ENCODE results near the gene CNTNAP2. TPM values are rescaled to one million over a fixed set of nuclear protein-coding genes. Genes with fewer than 3 reads are reported as not detected.

CNTNAP2 gene
- total RNA-seq, 4 donors from 2014 or later = 0.25 to 0.89 (median 0.30) TPM; not detected in 1

DNA sequence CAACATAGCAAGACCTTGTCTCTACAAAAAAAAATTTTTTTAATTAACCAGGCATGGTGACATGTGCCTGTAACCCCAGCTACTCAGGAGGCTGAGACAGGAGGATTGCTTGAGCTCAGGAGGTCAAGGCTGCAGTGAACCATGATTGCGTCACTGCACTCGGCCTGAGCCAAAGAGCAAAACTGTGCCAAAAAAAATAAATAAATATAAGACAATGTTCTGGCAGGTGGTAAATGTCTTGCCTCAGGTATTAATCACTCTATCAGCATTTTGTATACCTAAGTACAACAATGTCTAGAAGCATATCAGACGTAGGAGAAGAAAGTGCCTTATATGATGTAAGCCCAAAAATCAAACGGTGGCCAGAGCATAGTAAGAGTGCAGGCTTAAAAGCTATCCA, 2046.2 kb downstream of the CNTNAP2 start:
- WGBS = 51% methylated on average over 4 of the region's 4 CpGs
- no peaks in the 10 kb centered on the region for H3K9me3 ChIP-seq
- H3K27ac ChIP-seq = no peak overlapping the region
- no peak for DNase-seq (ENCODE audit: low spot score in 2 of 2)
- H3K4me1 ChIP-seq = no peaks in the 10 kb centered on the region
- peaks cover 3% of the 10 kb centered on the region for H3K27me3 ChIP-seq
- H3K36me3 ChIP-seq = no peaks in the 10 kb centered on the region
- no peak overlapping the region for H3K4me3 ChIP-seq
- no peak for TF ChIP-seq CTCF (IDR thresholded peaks at IDR 0.05)
- TF ChIP-seq POLR2A (IDR thresholded peaks at IDR 0.05) = no peak
- no peak for TF ChIP-seq EP300 (IDR thresholded peaks at IDR 0.05)
- TF ChIP-seq POLR2AphosphoS5 (IDR thresholded peaks at IDR 0.05) = no peak

DNA sequence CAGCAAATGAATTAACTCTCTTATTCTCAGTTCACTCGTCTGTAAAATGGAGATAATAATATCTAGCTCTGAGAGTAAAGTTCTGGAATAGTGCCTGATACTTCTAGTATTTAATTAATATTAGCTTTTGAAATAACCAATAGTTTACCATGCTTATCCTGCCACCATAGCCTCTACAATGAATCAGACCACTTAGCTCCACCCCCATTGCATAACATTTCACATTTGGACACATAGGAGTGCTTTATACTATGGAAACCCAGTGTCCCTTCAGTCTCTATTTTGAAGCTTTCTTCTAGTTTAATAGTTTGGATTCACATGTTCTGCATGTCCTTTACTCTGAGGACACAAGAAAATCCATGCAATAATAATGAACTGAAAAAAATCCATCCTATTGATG, 2046.6 kb downstream of the CNTNAP2 start:
- Histone ChIP-seq H3K4me1 (no peaks in the 10 kb centered on the region), H3K27me3 (peaks cover 3% of the 10 kb centered on the region), H3K4me3 (no peak overlapping the region), H3K27ac (no peak overlapping the region), H3K36me3 (no peaks in the 10 kb centered on the region), H3K9me3 (no peaks in the 10 kb centered on the region)
- TF ChIP-seq POLR2A (IDR thresholded peaks at IDR 0.05) = no peak
- no peak for TF ChIP-seq EP300 (IDR thresholded peaks at IDR 0.05)
- no peak for TF ChIP-seq CTCF (IDR thresholded peaks at IDR 0.05)
- TF ChIP-seq POLR2AphosphoS5 (IDR thresholded peaks at IDR 0.05) = no peak
- no peak for DNase-seq (ENCODE audit: low spot score in 2 of 2)
- WGBS = 53% methylated on average over 1 of the region's 1 CpG

- no peak for DNase-seq (ENCODE audit: low spot score in 2 of 2)
- no peaks in the 10 kb centered on the region for H3K4me1 ChIP-seq
- no peak for TF ChIP-seq POLR2A (IDR thresholded peaks at IDR 0.05)
- no peak for TF ChIP-seq EP300 (IDR thresholded peaks at IDR 0.05)
- H3K4me3 ChIP-seq = no peak overlapping the region
- H3K36me3 ChIP-seq = no peaks in the 10 kb centered on the region
- H3K9me3 ChIP-seq = no peaks in the 10 kb centered on the region
- WGBS = 82% methylated on average over 1 of the region's 1 CpG
- H3K27ac ChIP-seq = no peak overlapping the region
- no peaks in the 10 kb centered on the region for H3K27me3 ChIP-seq
Observed at GRCh38 chr7:148172920-148173319, 2056.3 kb downstream of the CNTNAP2 start.

DNA sequence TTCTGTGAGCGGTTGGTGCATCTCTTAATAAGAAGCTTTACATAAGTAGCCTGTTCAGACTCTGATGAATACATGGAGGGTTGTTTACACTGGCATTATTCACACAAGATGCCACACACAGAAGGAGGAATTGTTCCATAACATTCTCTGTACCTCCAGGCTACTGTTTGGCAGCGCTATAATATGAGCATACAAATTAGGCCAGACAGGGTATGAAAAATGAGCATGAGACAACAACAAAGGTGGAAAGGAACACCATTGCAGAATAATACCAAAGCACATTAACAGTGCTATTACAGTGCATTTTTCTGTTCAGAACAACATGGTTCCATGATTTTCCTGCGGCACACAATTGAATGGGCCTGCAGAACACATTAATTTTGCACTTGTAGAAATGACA, 2056.8 kb downstream of the CNTNAP2 start:
- Histone ChIP-seq H3K27me3 (no peaks in the 10 kb centered on the region), H3K36me3 (no peaks in the 10 kb centered on the region), H3K4me3 (no peak overlapping the region), H3K9me3 (no peaks in the 10 kb centered on the region), H3K4me1 (no peaks in the 10 kb centered on the region), H3K27ac (no peak overlapping the region)
- WGBS = 56% methylated on average over 3 of the region's 3 CpGs
- no peak for DNase-seq (ENCODE audit: low spot score in 2 of 2)
- TF ChIP-seq POLR2AphosphoS5 (IDR thresholded peaks at IDR 0.05) (no peak), POLR2A (IDR thresholded peaks at IDR 0.05) (no peak), CTCF (IDR thresholded peaks at IDR 0.05) (no peak), EP300 (IDR thresholded peaks at IDR 0.05) (no peak)

DNA sequence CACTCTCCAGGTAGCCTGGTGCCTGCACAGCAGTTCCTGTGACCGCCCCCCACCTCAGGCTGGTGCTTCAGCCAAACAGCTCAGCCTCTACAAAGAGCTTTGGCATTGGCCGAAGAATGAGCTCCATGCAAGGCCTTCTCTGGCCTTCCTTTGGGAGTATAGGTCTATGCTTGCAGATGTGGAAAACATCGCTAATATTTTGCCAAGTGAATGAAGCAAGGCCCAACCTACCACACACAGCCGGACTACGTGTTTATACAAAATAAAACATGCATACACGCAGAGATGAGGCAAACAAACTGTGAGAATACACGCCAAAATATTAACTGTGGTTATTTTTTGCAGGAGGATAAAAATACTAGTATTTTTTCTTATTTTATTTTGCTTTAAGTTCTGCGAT, 2057.8 kb downstream of the CNTNAP2 start:
- no peaks in the 10 kb centered on the region for H3K9me3 ChIP-seq
- H3K36me3 ChIP-seq = no peaks in the 10 kb centered on the region
- H3K4me1 ChIP-seq = no peaks in the 10 kb centered on the region
- H3K4me3 ChIP-seq = no peak overlapping the region
- H3K27ac ChIP-seq = no peak overlapping the region
- no peaks in the 10 kb centered on the region for H3K27me3 ChIP-seq
- DNase-seq (ENCODE audit: low spot score in 2 of 2) = no peak
- 84% methylated on average over 7 of the region's 8 CpGs for WGBS
- TF ChIP-seq POLR2AphosphoS5 (IDR thresholded peaks at IDR 0.05) = no peak
- no peak for TF ChIP-seq POLR2A (IDR thresholded peaks at IDR 0.05)
- TF ChIP-seq EP300 (IDR thresholded peaks at IDR 0.05) = no peak
- no peak for TF ChIP-seq CTCF (IDR thresholded peaks at IDR 0.05)

GRCh38 chr7:148175512-148175911, 2058.9 kb downstream of the CNTNAP2 start:
- TF ChIP-seq POLR2AphosphoS5 (IDR thresholded peaks at IDR 0.05) (no peak), POLR2A (IDR thresholded peaks at IDR 0.05) (no peak), EP300 (IDR thresholded peaks at IDR 0.05) (no peak), CTCF (IDR thresholded peaks at IDR 0.05) (no peak)
- WGBS = 88% methylated on average over 2 of the region's 2 CpGs
- Histone ChIP-seq H3K9me3 (no peaks in the 10 kb centered on the region), H3K27ac (no peak overlapping the region), H3K36me3 (no peaks in the 10 kb centered on the region), H3K4me1 (no peaks in the 10 kb centered on the region), H3K4me3 (no peak overlapping the region), H3K27me3 (no peaks in the 10 kb centered on the region)
- no peak for DNase-seq (ENCODE audit: low spot score in 2 of 2)

Data from suprapubic skin (tissue), 4 donors.